Natural killer cell (primary cell): Measurements from ENCODE around the gene TMEM91. TPM values are rescaled to one million over a fixed set of nuclear protein-coding genes. Genes with fewer than 3 reads are reported as not detected.
A peak's percentile ranks its signal among the peaks of the same experiment; 100 is the strongest.

Experiments used
- ATAC-seq, 3 donors: fragments of 150-1000 bp in 2 of 3; fragments of 200-7000 bp in 1 of 3; cut with Tn5 transposase; 1 replicate in 1 of 3; 2 replicates in 2 of 3; pipeline ENCODE4 v1.10.0; 2021; ENCODE audit warnings: mild to moderate bottlenecking in 2 of 3, moderate library complexity in 2 of 3
- DNase-seq, 2 donors: peaks; one replicate each; pipeline versions ENCODE4 v3.0.0 to v3.0.0-alpha.2; 2013 to 2021; ENCODE audit warnings: mixed read lengths in 1 of 2
- H3K27ac ChIP-seq: one replicate; pipeline ENCODE4 v1.5.1; 2013; ENCODE audit warnings: mild to moderate bottlenecking, low read length
- H3K27me3 ChIP-seq: one replicate; pipeline ENCODE4 v1.6.1; 2013; ENCODE audit warnings: low read length; ENCODE audit not compliant: control insufficient read depth, insufficient read depth
- H3K36me3 ChIP-seq: one replicate; pipeline ENCODE4 v1.6.1; 2013; ENCODE audit warnings: low read length; ENCODE audit not compliant: control insufficient read depth, insufficient read depth
- H3K4me1 ChIP-seq: one replicate; pipeline ENCODE4 v1.6.1; 2013; ENCODE audit warnings: low read length; ENCODE audit not compliant: control insufficient read depth, insufficient read depth
- H3K4me3 ChIP-seq: one replicate; pipeline ENCODE4 v1.5.1; 2013; ENCODE audit warnings: low read length
- H3K9me3 ChIP-seq: one replicate; pipeline ENCODE4 v1.6.1; 2013; ENCODE audit warnings: low read length; ENCODE audit not compliant: control insufficient read depth, insufficient read depth
- H3K27ac Mint-ChIP-seq, 2 donors: one replicate each; pipeline ENCODE4 v1.8.0; 2022; ENCODE audit warnings: mild to moderate bottlenecking in 2 of 2, mixed read lengths in 2 of 2, moderate library complexity in 1 of 2
- H3K27me3 Mint-ChIP-seq, 2 donors: one replicate each; pipeline ENCODE4 v1.8.0; 2022; ENCODE audit warnings: low read depth in 2 of 2, mixed read lengths in 2 of 2
- H3K36me3 Mint-ChIP-seq: one replicate; pipeline ENCODE4 v1.8.0; 2022; ENCODE audit warnings: mixed read lengths
- H3K4me1 Mint-ChIP-seq, 2 donors: one replicate each; pipeline ENCODE4 v1.8.0; 2022; ENCODE audit warnings: mixed read lengths in 2 of 2
- H3K4me3 Mint-ChIP-seq: one replicate; pipeline ENCODE4 v1.8.0; 2022; ENCODE audit warnings: mild to moderate bottlenecking, moderate library complexity, mixed read lengths
- H3K9me3 Mint-ChIP-seq, 2 donors: one replicate each; pipeline ENCODE4 v1.8.0; 2022; ENCODE audit warnings: mixed read lengths in 2 of 2
- WGBS: methylation state at CpG from one replicate; pipeline ENCODE4 v1.1.7; 2013; ENCODE audit warnings: missing lambda C conversion rate; ENCODE audit not compliant: insufficient coverage; 5-methylcytosine and 5-hydroxymethylcytosine counted together
- intact Hi-C: fragments of 100-400 bp; cut with micrococcal nuclease; formaldehyde crosslinking; loops from one replicate; pipeline ENCODE4 v1.14.2; 2022
- total RNA-seq, 4 donors: library from RNA; stranded (reverse); fragments of 120-200 nt in 1 of 4; gene quantifications; one replicate each; pipeline versions ENCODE4 v1.2.3 to v1.2.4, GENCODE V29; 2013 to 2022
- TF ChIP-seq, protein P1 (sequence below): fragments of 200-600 bp; IDR thresholded peaks from one replicate; pipeline ENCODE4 v1.8.0; 2022; ENCODE audit warnings: antibody characterized with exemption

TMEM91 gene
- total RNA-seq, 3 donors from 2014 or later (not counting 1 experiment from before 2014, with no cell fraction given): 13.6 to 22.8 (median 20.8) TPM

DNA sequence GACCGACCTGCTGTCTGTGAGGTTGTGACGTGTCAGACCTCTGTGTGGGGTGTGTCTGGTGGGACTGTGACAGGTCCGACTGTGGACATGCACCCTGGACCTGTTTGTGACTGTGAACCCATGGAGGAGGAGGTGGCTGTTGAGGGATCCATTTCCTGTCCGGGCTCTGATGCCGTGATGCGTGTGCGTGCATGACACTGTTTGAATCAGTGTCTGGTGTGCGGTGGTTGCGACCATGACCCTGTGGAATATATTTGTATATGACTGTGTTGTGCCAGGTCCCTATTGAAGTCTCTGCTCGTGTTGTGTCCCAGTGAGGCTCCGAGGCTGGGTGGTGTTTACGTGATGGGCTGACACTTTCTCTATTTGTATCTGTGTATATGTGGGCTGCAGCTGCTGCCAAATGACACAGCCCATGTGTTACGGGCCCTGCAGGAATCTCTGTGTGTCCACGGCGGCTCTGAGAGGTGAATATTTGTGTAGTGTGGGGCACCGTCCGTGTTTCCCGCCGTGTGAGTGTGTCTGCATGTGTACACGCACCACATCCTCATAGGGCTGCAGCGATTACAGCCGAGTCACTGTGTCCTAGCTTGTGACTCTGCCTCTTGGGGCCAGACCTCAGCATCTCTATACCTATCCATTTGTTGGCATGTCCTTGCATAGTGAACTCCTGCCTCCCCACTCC, 48.0 kb upstream of the TMEM91 start:
- DNase-seq: no peak
- peak overlapping the region; percentile 91 for H3K27ac ChIP-seq
- TF ChIP-seq, protein P1, sequence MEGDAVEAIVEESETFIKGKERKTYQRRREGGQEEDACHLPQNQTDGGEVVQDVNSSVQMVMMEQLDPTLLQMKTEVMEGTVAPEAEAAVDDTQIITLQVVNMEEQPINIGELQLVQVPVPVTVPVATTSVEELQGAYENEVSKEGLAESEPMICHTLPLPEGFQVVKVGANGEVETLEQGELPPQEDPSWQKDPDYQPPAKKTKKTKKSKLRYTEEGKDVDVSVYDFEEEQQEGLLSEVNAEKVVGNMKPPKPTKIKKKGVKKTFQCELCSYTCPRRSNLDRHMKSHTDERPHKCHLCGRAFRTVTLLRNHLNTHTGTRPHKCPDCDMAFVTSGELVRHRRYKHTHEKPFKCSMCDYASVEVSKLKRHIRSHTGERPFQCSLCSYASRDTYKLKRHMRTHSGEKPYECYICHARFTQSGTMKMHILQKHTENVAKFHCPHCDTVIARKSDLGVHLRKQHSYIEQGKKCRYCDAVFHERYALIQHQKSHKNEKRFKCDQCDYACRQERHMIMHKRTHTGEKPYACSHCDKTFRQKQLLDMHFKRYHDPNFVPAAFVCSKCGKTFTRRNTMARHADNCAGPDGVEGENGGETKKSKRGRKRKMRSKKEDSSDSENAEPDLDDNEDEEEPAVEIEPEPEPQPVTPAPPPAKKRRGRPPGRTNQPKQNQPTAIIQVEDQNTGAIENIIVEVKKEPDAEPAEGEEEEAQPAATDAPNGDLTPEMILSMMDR: no peak
- Mint-ChIP-seq H3K4me3 (peak overlapping the region; percentile 80), H3K4me1 (peaks cover 82 to 87% of the 10 kb centered on the region in 2 donors), H3K9me3 (no peaks in the 10 kb centered on the region), H3K36me3 (no peaks in the 10 kb centered on the region), H3K27ac (peak overlapping the region; percentile 94 to 97), H3K27me3 (no peaks in the 10 kb centered on the region)
- no peaks in the 10 kb centered on the region for H3K27me3 ChIP-seq
- H3K4me1 ChIP-seq: peaks cover 96% of the 10 kb centered on the region
- WGBS: 3% methylated on average over 22 of the region's 22 CpGs
- H3K4me3 ChIP-seq: peak overlapping the region; percentile 4
- intact Hi-C loops: loop anchor here (1.0 to 5.0 kb wide), 5 partner anchors 20 to 862 kb away; no protein-coding TSS in a partner anchor
- H3K9me3 ChIP-seq: no peaks in the 10 kb centered on the region
- peaks cover 52% of the 10 kb centered on the region for H3K36me3 ChIP-seq
- peak in 2 of 3 donors; percentile 8 to 52 for ATAC-seq

- Histone ChIP-seq H3K27ac (peak overlapping the region; percentile 91), H3K36me3 (peaks cover 52% of the 10 kb centered on the region), H3K27me3 (no peaks in the 10 kb centered on the region), H3K4me1 (peaks cover 94% of the 10 kb centered on the region), H3K9me3 (no peaks in the 10 kb centered on the region), H3K4me3 (no peak overlapping the region)
- Mint-ChIP-seq H3K9me3 (no peaks in the 10 kb centered on the region), H3K4me1 (peaks cover 80 to 81% of the 10 kb centered on the region in 2 donors), H3K36me3 (no peaks in the 10 kb centered on the region), H3K27ac (peak overlapping the region; percentile 94 to 97), H3K4me3 (peak overlapping the region; percentile 80), H3K27me3 (no peaks in the 10 kb centered on the region)
- DNase-seq: no peak
- ATAC-seq: no peak
- intact Hi-C loops: loop anchor here (1.0 to 5.0 kb wide), 5 partner anchors 21 to 863 kb away; no protein-coding TSS in a partner anchor
- TF ChIP-seq, protein P1: no peak
- WGBS: no CpG with 5 or more reads among the region's 1 CpG
Observed at GRCh38 chr19:41328842-41329225, 47.5 kb upstream of the TMEM91 start.

- Histone ChIP-seq H3K27me3 (no peaks in the 10 kb centered on the region), H3K4me3 (no peak overlapping the region), H3K36me3 (peaks cover 60% of the 10 kb centered on the region), H3K4me1 (peaks cover 92% of the 10 kb centered on the region), H3K9me3 (no peaks in the 10 kb centered on the region), H3K27ac (peak overlapping the region; percentile 23)
- Mint-ChIP-seq H3K4me1 (peaks cover 70 to 73% of the 10 kb centered on the region in 2 donors), H3K27ac (peak overlapping the region; percentile 80 to 94), H3K27me3 (no peaks in the 10 kb centered on the region), H3K4me3 (peak overlapping the region; percentile 67), H3K9me3 (no peaks in the 10 kb centered on the region), H3K36me3 (no peaks in the 10 kb centered on the region)
- no peak for ATAC-seq
- intact Hi-C loops: no loop called here
- WGBS: 91% methylated on average over 4 of the region's 4 CpGs
- peak in 1 of 2 donors; percentile 57 for DNase-seq
- TF ChIP-seq, protein P1: no peak
Observed at GRCh38 chr19:41330481-41330880, 45.9 kb upstream of the TMEM91 start.
